Measurements from ENCODE around the gene MMD. TPM values are rescaled to one million over a fixed set of nuclear protein-coding genes. Genes with fewer than 3 reads are reported as not detected.
"Not testable (repeated sequence)": the region's sequence is repeated elsewhere in the genome, so short reads cannot be mapped to it uniquely, and the experiment has no call there.

The MMD gene
- total and polyA plus RNA-seq, 8 donors, result 1.1 to 7.0 (median 4.1) TPM

- Histone ChIP-seq H3K4me1 (no peaks in the 10 kb centered on the region), H3K9me3 (no peaks in the 10 kb centered on the region), H3K27ac (no peak overlapping the region), H3K4me3 (no peak overlapping the region), H3K27me3 (no peaks in the 10 kb centered on the region), H3K36me3 (no peaks in the 10 kb centered on the region)
- no peak for DNase-seq
- 86 to 96% methylated on average over 3 of the region's 3 CpGs for WGBS, 2 donors
- TF ChIP-seq, protein P1, sequence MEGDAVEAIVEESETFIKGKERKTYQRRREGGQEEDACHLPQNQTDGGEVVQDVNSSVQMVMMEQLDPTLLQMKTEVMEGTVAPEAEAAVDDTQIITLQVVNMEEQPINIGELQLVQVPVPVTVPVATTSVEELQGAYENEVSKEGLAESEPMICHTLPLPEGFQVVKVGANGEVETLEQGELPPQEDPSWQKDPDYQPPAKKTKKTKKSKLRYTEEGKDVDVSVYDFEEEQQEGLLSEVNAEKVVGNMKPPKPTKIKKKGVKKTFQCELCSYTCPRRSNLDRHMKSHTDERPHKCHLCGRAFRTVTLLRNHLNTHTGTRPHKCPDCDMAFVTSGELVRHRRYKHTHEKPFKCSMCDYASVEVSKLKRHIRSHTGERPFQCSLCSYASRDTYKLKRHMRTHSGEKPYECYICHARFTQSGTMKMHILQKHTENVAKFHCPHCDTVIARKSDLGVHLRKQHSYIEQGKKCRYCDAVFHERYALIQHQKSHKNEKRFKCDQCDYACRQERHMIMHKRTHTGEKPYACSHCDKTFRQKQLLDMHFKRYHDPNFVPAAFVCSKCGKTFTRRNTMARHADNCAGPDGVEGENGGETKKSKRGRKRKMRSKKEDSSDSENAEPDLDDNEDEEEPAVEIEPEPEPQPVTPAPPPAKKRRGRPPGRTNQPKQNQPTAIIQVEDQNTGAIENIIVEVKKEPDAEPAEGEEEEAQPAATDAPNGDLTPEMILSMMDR (IDR thresholded peaks at IDR 0.05), result no peak
- intact Hi-C loops (cut with DNase I), result no loop called here
- no peak for ATAC-seq
- FAIRE-seq, result no peak
Measured at GRCh38 chr17:55390364-55390977, 31.2 kb downstream of the MMD start.

- H3K4me3 ChIP-seq; DNase-seq; ATAC-seq; H3K27me3 ChIP-seq; FAIRE-seq; intact Hi-C loops (cut with DNase I); H3K4me1 ChIP-seq; H3K27ac ChIP-seq; H3K36me3 ChIP-seq; H3K9me3 ChIP-seq: not testable (repeated sequence)
- 64 to 71% methylated on average over 1 of the region's 1 CpG for WGBS, 2 donors
Measured at GRCh38 chr17:55389715-55390114, 31.9 kb downstream of the MMD start.

DNA sequence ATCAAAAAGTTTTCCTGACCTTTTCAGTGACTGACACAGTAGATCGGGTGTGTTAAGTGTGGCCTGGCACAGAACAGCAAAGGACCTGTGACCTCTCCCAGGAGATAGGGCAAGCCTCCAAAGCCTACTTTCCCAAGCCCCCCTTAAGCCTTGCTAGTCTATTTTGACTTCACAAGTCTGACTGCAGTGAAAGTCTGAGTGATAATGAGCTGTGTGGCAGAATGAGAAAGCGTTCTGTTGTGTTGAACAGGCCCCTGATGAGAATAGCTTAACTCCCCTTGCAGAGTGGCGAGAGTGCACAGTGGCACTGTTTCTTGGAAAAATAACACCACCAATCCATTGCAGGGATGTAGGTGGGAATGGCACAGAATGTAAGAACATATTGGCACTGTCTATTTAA, 32.8 kb downstream of the MMD start:
- Histone ChIP-seq H3K9me3 (no peaks in the 10 kb centered on the region), H3K4me3 (no peak overlapping the region), H3K27ac (no peak overlapping the region), H3K4me1 (no peaks in the 10 kb centered on the region), H3K36me3 (no peaks in the 10 kb centered on the region), H3K27me3 (no peaks in the 10 kb centered on the region)
- WGBS, 2 donors, result 66 to 70% methylated on average over 3 of the region's 3 CpGs
- TF ChIP-seq, protein P1 (IDR thresholded peaks at IDR 0.05), result no peak
- FAIRE-seq (no peak), ATAC-seq (no peak), DNase-seq (no peak)
- intact Hi-C loops (cut with DNase I), result no loop called here

- TF ChIP-seq, protein P1 (IDR thresholded peaks at IDR 0.05), result no peak
- Histone ChIP-seq H3K4me3 (no peak overlapping the region), H3K36me3 (no peaks in the 10 kb centered on the region), H3K4me1 (no peaks in the 10 kb centered on the region), H3K27me3 (no peaks in the 10 kb centered on the region), H3K9me3 (no peaks in the 10 kb centered on the region), H3K27ac (no peak overlapping the region)
- FAIRE-seq (no peak), ATAC-seq (no peak), DNase-seq (no peak)
- whole genome bisulfite sequencing, 2 donors, result 45 to 64% methylated on average over 3 of the region's 3 CpGs
- intact Hi-C loops (cut with DNase I), result no loop called here
Measured at GRCh38 chr17:55386796-55387332, 34.8 kb downstream of the MMD start.

- Histone ChIP-seq H3K27me3 (no peaks in the 10 kb centered on the region), H3K9me3 (no peaks in the 10 kb centered on the region), H3K4me3 (no peak overlapping the region), H3K4me1 (no peaks in the 10 kb centered on the region), H3K36me3 (no peaks in the 10 kb centered on the region), H3K27ac (no peak overlapping the region)
- DNase-seq, result no peak
- TF ChIP-seq, protein P1 (IDR thresholded peaks at IDR 0.05), result no peak
- no peak for FAIRE-seq
- WGBS, 2 donors, result 90 to 93% methylated on average over 10 of the region's 10 CpGs
- intact Hi-C loops (cut with DNase I), result no loop called here
- no peak for ATAC-seq
Measured at GRCh38 chr17:55384643-55385232, 36.9 kb downstream of the MMD start.

Measured in pancreas (tissue), 10 donors.